AG09319 (cell line): ENCODE data around the gene XYLT1.

ENCODE experiments used
- DNase-seq: peaks from one replicate; pipeline ENCODE4 v3.0.0-alpha.2; 2010; ENCODE audit warnings: low read depth; ENCODE audit errors: extremely low read depth
- CTCF ChIP-seq: IDR thresholded peaks from 2 replicates; pipeline ENCODE4 v1.5.1; 2011; ENCODE audit warnings: low read depth, mild to moderate bottlenecking, inconsistent platforms, low read length, moderate library complexity

Gene XYLT1

GRCh38 chr16:17103216-17103615 is 367.5 kb downstream of the XYLT1 start:
- no peak for DNase-seq
- TF ChIP-seq CTCF: no peak

DNA sequence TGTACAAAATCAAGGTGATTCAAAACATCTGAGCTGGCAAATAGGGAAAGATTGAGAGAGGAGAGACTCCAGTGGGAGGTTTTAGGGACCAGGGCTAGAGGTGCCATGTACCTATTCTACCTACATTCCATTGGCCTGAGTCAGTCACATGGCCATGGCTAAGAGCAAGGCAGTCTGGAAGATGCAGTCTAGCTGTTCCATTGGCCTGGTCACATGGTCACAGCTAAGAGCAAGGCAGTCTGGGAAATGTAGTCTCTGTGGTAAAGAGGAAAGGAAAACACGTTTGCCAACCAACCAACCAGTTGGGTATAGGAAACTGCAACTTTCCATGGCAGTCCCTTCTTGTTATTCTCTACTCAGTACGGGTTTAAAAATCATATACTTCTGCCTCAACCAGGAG is 369.1 kb downstream of the XYLT1 start:
- TF ChIP-seq CTCF: no peak
- no peak for DNase-seq

DNA sequence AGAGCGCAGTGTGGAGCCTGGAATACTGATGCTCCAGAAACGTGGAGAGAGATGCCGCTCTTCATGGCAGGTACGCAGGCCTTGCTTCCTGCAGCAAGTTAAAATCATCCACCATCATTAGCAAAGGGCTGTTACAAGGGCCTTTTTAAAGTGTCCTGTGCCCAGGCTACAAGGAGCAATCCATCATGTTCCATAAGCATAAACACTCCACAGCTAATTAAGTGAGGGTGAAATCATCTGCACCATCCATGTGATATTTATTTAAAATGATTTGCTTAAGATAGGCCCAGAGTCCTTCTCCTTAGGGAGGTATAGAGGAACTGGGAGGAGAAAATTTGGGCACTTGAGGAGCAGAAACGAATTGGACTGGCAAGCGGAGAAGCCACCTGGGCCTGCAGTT is 372.1 kb downstream of the XYLT1 start:
- no peak for TF ChIP-seq CTCF
- DNase-seq: no peak

- TF ChIP-seq CTCF: no peak
- no peak for DNase-seq
Observed at GRCh38 chr16:17084130-17084529, 386.6 kb downstream of the XYLT1 start.

- no peak for DNase-seq
- no peak for TF ChIP-seq CTCF
Observed at GRCh38 chr16:17083628-17084027, 387.1 kb downstream of the XYLT1 start.

- DNase-seq: no peak
- TF ChIP-seq CTCF: no peak
Observed at GRCh38 chr16:17082095-17082882, 388.5 kb downstream of the XYLT1 start.

- DNase-seq: no peak
- TF ChIP-seq CTCF: no peak
Observed at GRCh38 chr16:17080105-17080504, 390.7 kb downstream of the XYLT1 start.
